Neural progenitor cell (in vitro differentiated cells): Measurements from ENCODE around the gene KSR1. TPM values are rescaled to one million over a fixed set of nuclear protein-coding genes. Genes with fewer than 3 reads are reported as not detected.

Experiments used
- DNase-seq: peaks from one replicate; pipeline ENCODE4 v3.0.0-alpha.2; 2016; ENCODE audit warnings: low spot score
- H2AFZ ChIP-seq: fragments of 200-600 bp; sonication (generic); replicated peaks from 2 replicates; pipeline ENCODE4 v1.6.1; 2016; ENCODE audit warnings: antibody characterized with exemption
- H3F3A ChIP-seq: fragments of 200-600 bp; sonication (generic); 2 replicates; pipeline ENCODE4 v1.6.1; 2016; ENCODE audit warnings: antibody characterized with exemption, low read depth
- H3K27ac ChIP-seq: fragments of 200-600 bp; sonication (generic); 2 replicates; pipeline ENCODE4 v1.5.1; 2016; ENCODE audit warnings: mild to moderate bottlenecking
- H3K27me3 ChIP-seq: fragments of 200-600 bp; sonication (generic); 2 replicates; pipeline ENCODE4 v1.6.1; 2016; ENCODE audit warnings: mild to moderate bottlenecking, moderate library complexity
- H3K36me3 ChIP-seq: fragments of 200-600 bp; sonication (generic); 2 replicates; pipeline ENCODE4 v1.5.1; 2016
- H3K4me1 ChIP-seq: fragments of 200-600 bp; sonication (generic); 2 replicates; pipeline ENCODE4 v1.6.1; 2016; ENCODE audit warnings: mixed run types
- H3K4me2 ChIP-seq: fragments of 200-600 bp; sonication (generic); 2 replicates; pipeline ENCODE4 v1.6.1; 2016
- H3K4me3 ChIP-seq: fragments of 200-600 bp; sonication (generic); 2 replicates; pipeline ENCODE4 v1.5.1; 2016
- H3K79me2 ChIP-seq: fragments of 200-600 bp; sonication (generic); 2 replicates; pipeline ENCODE4 v1.6.1; 2016; ENCODE audit warnings: low read depth
- H3K9ac ChIP-seq: fragments of 200-600 bp; sonication (generic); 2 replicates; pipeline ENCODE4 v1.6.1; 2016
- H3K9me3 ChIP-seq: fragments of 200-600 bp; sonication (generic); 2 replicates; pipeline ENCODE4 v1.5.1; 2016; ENCODE audit warnings: low read depth
- H4K20me1 ChIP-seq: fragments of 200-600 bp; sonication (generic); 2 replicates; pipeline ENCODE4 v1.6.1; 2016; ENCODE audit warnings: low read depth
- H3K27ac Mint-ChIP-seq: 3 replicates; pipeline ENCODE4 v1.8.0; 2021; ENCODE audit warnings: mixed read lengths
- H3K27me3 Mint-ChIP-seq: 2 replicates; pipeline ENCODE4 v1.8.0; 2022; ENCODE audit warnings: low read depth, mild to moderate bottlenecking, inconsistent platforms, moderate library complexity, mixed read lengths; ENCODE audit not compliant: insufficient read depth
- H3K36me3 Mint-ChIP-seq: 3 replicates; pipeline ENCODE4 v1.8.0; 2021; ENCODE audit warnings: mixed read lengths
- H3K4me1 Mint-ChIP-seq: 3 replicates; pipeline ENCODE4 v1.8.0; 2021; ENCODE audit warnings: mixed read lengths
- H3K4me3 Mint-ChIP-seq: 3 replicates; pipeline ENCODE4 v1.8.0; 2021; ENCODE audit warnings: mild to moderate bottlenecking, moderate library complexity, mixed read lengths
- H3K9me3 Mint-ChIP-seq: 3 replicates; pipeline ENCODE4 v1.8.0; 2020; ENCODE audit warnings: mixed read lengths
- CTCF ChIP-seq: fragments of 200-600 bp; sonication (generic); IDR thresholded peaks from 2 replicates; pipeline ENCODE4 v1.5.1; 2017; ENCODE audit warnings: antibody characterized with exemption, mild to moderate bottlenecking
- EZH2 ChIP-seq: fragments of 200-600 bp; sonication (generic); IDR thresholded peaks from 2 replicates; pipeline ENCODE4 v1.6.1; 2017; ENCODE audit warnings: antibody characterized with exemption, mild to moderate bottlenecking, moderate library complexity
- EZH2phosphoT487 ChIP-seq: fragments of 200-600 bp; sonication (generic); IDR thresholded peaks from 2 replicates; pipeline ENCODE4 v1.6.1; 2017; ENCODE audit warnings: antibody characterized with exemption
- total RNA-seq: library from RNA; depleted of rRNA; stranded (reverse); fragments of >200 nt; gene quantifications from 2 replicates; pipeline ENCODE4 v1.2.3, GENCODE V29; 2015; ENCODE audit warnings: low replicate concordance

The KSR1 gene
- total RNA-seq, 1 donor from 2014 or later: 16.4 TPM

GRCh38 chr17:27475070-27475673 is 18.9 kb downstream of the KSR1 start:
- H3K4me1 Mint-ChIP-seq: peaks cover 32% of the 10 kb centered on the region
- no peak overlapping the region for H3K9ac ChIP-seq
- H3K27ac ChIP-seq: no peak overlapping the region
- no peak overlapping the region for H3K4me3 ChIP-seq
- H3K9me3 Mint-ChIP-seq: no peaks in the 10 kb centered on the region
- H3K36me3 ChIP-seq: no peaks in the 10 kb centered on the region
- no peaks in the 10 kb centered on the region for H3K9me3 ChIP-seq
- peaks cover 36% of the 10 kb centered on the region for H4K20me1 ChIP-seq
- H3K79me2 ChIP-seq: peaks cover 72% of the 10 kb centered on the region
- H3K4me3 Mint-ChIP-seq: no peak overlapping the region
- no peaks in the 10 kb centered on the region for H3K36me3 Mint-ChIP-seq
- H2AFZ ChIP-seq: no peak overlapping the region
- H3K27ac Mint-ChIP-seq: no peak overlapping the region
- no peak for DNase-seq
- H3K27me3 ChIP-seq: no peaks in the 10 kb centered on the region
- TF ChIP-seq EZH2phosphoT487 (no peak), CTCF (no peak), EZH2 (no peak)
- peaks cover 7% of the 10 kb centered on the region for H3K27me3 Mint-ChIP-seq
- H3F3A ChIP-seq: no peaks in the 10 kb centered on the region
- peaks cover 10% of the 10 kb centered on the region for H3K4me1 ChIP-seq
- no peak overlapping the region for H3K4me2 ChIP-seq

GRCh38 chr17:27475981-27476895 is 20.0 kb downstream of the KSR1 start:
- Mint-ChIP-seq H3K4me1 (peaks cover 30% of the 10 kb centered on the region), H3K27me3 (peaks cover 7% of the 10 kb centered on the region), H3K4me3 (no peak overlapping the region), H3K36me3 (no peaks in the 10 kb centered on the region), H3K9me3 (no peaks in the 10 kb centered on the region), H3K27ac (no peak overlapping the region)
- no peak overlapping the region for H3K4me3 ChIP-seq
- H3K79me2 ChIP-seq: peaks cover 71% of the 10 kb centered on the region
- H3K4me1 ChIP-seq: peaks cover 10% of the 10 kb centered on the region
- TF ChIP-seq EZH2 (no peak), CTCF (no peak), EZH2phosphoT487 (no peak)
- H3K4me2 ChIP-seq: no peak overlapping the region
- H3F3A ChIP-seq: no peaks in the 10 kb centered on the region
- H3K36me3 ChIP-seq: no peaks in the 10 kb centered on the region
- H3K27ac ChIP-seq: no peak overlapping the region
- no peak for DNase-seq
- no peak overlapping the region for H2AFZ ChIP-seq
- no peaks in the 10 kb centered on the region for H3K27me3 ChIP-seq
- H3K9ac ChIP-seq: no peak overlapping the region
- peaks cover 34% of the 10 kb centered on the region for H4K20me1 ChIP-seq
- no peaks in the 10 kb centered on the region for H3K9me3 ChIP-seq

GRCh38 chr17:27477050-27477888 is 21.0 kb downstream of the KSR1 start:
- Histone ChIP-seq H3K9me3 (no peaks in the 10 kb centered on the region), H3K4me2 (no peak overlapping the region), H3K4me3 (no peak overlapping the region), H3F3A (no peaks in the 10 kb centered on the region), H3K27me3 (no peaks in the 10 kb centered on the region), H3K79me2 (peaks cover 63% of the 10 kb centered on the region), H3K27ac (no peak overlapping the region), H3K4me1 (peaks cover 10% of the 10 kb centered on the region), H2AFZ (no peak overlapping the region), H4K20me1 (peaks cover 29% of the 10 kb centered on the region), H3K9ac (no peak overlapping the region), H3K36me3 (no peaks in the 10 kb centered on the region)
- Mint-ChIP-seq H3K27ac (no peak overlapping the region), H3K36me3 (no peaks in the 10 kb centered on the region), H3K4me3 (no peak overlapping the region), H3K4me1 (peaks cover 20% of the 10 kb centered on the region), H3K27me3 (peaks cover 7% of the 10 kb centered on the region), H3K9me3 (no peaks in the 10 kb centered on the region)
- DNase-seq: no peak
- TF ChIP-seq CTCF (no peak), EZH2phosphoT487 (no peak), EZH2 (no peak)
